GM19467 (cell line): ENCODE measurements around the gene KCNQ1.

Source experiments
- ATAC-seq: cut with Tn5 transposase; IDR thresholded peaks from one replicate; pipeline ENCODE4 v1.9.1; 2021; ENCODE audit warnings: mild to moderate bottlenecking, moderate library complexity; ENCODE audit not compliant: unreplicated experiment

KCNQ1 gene

GRCh38 chr11:2532704-2533586 is 88.1 kb downstream of the KCNQ1 start:
- peak; percentile 57 for ATAC-seq

GRCh38 chr11:2533587-2534133 is 88.9 kb downstream of the KCNQ1 start:
- ATAC-seq, result no peak

- ATAC-seq, result no peak
Measured at GRCh38 chr11:2534134-2534956, 89.5 kb downstream of the KCNQ1 start.

GRCh38 chr11:2534957-2535672 is 90.3 kb downstream of the KCNQ1 start:
- ATAC-seq, result no peak

GRCh38 chr11:2535673-2536439 is 91.0 kb downstream of the KCNQ1 start:
- ATAC-seq, result no peak

- ATAC-seq, result no peak
Measured at GRCh38 chr11:2536440-2536989, 91.7 kb downstream of the KCNQ1 start.

GRCh38 chr11:2537010-2537705 is 92.3 kb downstream of the KCNQ1 start:
- no peak for ATAC-seq

GRCh38 chr11:2537896-2538724 is 93.3 kb downstream of the KCNQ1 start:
- no peak for ATAC-seq

- ATAC-seq, result no peak
Measured at GRCh38 chr11:2538951-2539350, 94.1 kb downstream of the KCNQ1 start.

GRCh38 chr11:2539371-2540222 is 94.8 kb downstream of the KCNQ1 start:
- ATAC-seq, result no peak

- no peak for ATAC-seq
Measured at GRCh38 chr11:2540223-2540991, 95.6 kb downstream of the KCNQ1 start.

- ATAC-seq, result no peak
Measured at GRCh38 chr11:2540992-2541680, 96.3 kb downstream of the KCNQ1 start.

- ATAC-seq, result no peak
Measured at GRCh38 chr11:2541881-2542361, 97.1 kb downstream of the KCNQ1 start.

- ATAC-seq, result no peak
Measured at GRCh38 chr11:2542406-2542805, 97.6 kb downstream of the KCNQ1 start.

- ATAC-seq, result no peak
Measured at GRCh38 chr11:2547806-2548205, 103.0 kb downstream of the KCNQ1 start.

- no peak for ATAC-seq
Measured at GRCh38 chr11:2548596-2548995, 103.8 kb downstream of the KCNQ1 start.
